CD4-positive, alpha-beta T cell treated with Interleukin-6 at 100 ng/mL for 8 hours (primary cell): ENCODE data around the gene LRRC61.

Experiments used
- DNase-seq: peaks from one replicate; pipeline ENCODE4 v3.0.0-alpha.2; 2020; ENCODE audit warnings: mixed read lengths, low spot score

Gene LRRC61

GRCh38 chr7:150357270-150357669, 34.1 kb downstream of the LRRC61 start:
- DNase-seq: peak; percentile 76

DNA sequence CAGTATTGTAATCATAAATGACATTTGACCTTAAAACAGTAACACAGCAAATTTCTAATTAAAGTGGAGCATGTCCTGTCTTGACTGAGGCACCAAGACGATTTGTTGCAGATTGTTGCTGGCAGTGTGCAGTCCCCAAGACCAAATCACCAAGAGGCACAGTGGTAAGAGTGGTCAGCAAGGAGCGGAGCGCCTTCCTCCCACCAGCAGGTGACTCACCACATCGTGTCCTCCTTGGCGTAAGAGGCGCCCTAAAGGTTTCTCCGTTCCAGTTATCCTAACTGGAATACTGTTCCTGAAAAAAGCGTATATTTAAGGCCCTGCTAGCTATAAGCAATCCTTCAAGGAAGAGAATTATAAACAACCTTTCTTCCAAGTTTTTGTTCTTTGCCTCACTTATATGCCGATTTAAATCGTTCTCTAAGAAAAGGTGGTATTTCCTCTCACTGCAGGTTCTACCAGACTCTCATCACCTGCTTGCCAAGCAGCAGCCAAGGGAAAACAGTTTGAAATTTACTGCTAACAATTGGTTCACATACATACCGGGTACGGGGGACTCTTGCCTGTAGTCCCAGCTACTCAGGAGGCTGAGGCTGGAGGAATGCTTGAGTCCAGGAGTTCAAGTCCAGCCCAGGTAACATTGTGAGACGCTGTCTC, 34.7 kb downstream of the LRRC61 start:
- DNase-seq: no peak

DNA sequence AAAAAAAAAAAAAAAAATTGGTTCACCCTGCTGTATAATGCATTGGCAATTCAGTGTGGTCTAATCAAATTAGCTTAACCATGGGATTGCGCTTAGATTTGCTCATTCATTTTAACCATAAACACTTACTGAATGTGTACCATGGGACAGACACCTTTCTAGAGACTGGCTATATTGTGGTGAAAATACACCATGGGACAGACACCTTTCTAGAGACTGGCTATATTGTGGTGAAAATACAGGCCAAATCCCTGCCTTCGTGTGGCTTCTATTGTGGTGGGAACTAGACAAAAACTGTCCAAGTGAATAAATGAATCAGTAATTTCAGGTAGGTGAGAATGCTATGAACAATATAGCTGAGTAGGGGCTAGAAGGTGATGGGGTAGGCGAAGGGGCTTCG, 35.3 kb downstream of the LRRC61 start:
- no peak for DNase-seq

- DNase-seq: no peak
Measured at GRCh38 chr7:150358988-150359621, 36.0 kb downstream of the LRRC61 start.

DNA sequence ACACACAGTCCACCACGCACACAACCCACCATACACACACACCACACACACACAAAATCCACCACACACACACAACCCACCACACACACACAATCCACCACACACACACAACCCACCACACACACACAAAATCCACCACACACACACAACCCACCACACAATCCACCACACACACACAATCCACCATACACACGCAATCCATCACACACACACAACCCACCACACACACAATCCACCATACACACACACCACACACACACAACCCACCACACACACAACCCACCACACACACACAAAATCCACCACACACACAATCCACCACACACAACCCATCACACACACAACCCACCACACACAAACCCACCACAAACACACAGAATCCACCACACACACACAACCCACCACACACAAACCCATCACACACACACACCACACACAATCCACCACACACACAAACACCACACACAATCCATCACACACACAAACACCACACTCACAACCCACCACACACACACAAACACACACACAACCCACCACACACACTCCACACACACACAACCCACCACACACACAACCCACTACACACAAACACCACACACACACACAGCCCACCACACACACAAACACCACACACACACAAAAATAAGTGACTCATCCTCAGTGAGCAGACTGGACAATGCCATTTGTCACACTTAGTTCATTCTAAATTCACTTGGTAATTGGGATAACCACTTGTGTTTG, 36.6 kb downstream of the LRRC61 start:
- DNase-seq: no peak

- DNase-seq: no peak
Measured at GRCh38 chr7:150360363-150361058, 37.4 kb downstream of the LRRC61 start.

DNA sequence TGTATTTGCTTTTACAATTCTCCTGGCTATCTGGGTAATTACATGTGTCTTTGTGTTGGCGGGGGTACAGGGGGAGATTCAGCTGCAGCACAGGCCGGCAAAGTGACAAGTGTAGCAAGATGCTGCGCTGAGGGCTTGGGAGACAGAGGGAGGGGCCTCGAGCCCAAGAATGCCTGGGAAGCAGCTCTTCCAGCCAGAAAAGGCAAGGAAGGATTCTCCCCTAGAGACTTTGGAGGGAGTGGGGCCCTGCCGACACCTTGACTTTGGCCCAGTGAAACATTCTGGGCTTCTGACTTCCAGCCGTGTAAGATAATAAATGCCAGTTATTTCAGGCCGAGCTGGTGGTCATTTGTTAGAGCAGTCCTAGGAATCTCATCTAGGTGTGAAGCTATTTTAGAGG, 38.2 kb downstream of the LRRC61 start:
- DNase-seq: no peak

GRCh38 chr7:150361807-150362621, 38.9 kb downstream of the LRRC61 start:
- DNase-seq: no peak

- DNase-seq: no peak
Measured at GRCh38 chr7:150363370-150363769, 40.2 kb downstream of the LRRC61 start.

GRCh38 chr7:150363872-150364271, 40.7 kb downstream of the LRRC61 start:
- no peak for DNase-seq

DNA sequence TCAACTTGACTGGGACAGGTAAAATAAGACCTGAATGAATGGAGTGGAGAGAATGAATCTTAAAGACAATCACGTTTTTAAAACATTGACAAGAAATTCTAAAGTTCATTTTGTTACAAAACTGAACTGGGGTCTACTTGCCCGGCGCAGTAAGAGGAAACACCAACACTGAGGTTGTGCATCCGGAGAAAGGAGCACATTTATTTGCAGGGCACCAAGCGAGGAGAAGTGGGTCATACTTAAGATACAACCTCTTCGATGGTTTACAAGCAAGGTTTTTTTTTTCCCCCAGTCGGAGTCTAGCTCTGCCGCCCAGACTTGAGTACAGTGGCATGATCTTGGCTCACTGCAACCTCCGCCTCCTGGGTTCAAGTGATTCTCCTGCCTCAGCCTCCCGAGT, 42.0 kb downstream of the LRRC61 start:
- no peak for DNase-seq

GRCh38 chr7:150365673-150366398, 42.7 kb downstream of the LRRC61 start:
- no peak for DNase-seq

GRCh38 chr7:150367677-150368095, 44.5 kb downstream of the LRRC61 start:
- DNase-seq: no peak

- peak; percentile 75 for DNase-seq
Measured at GRCh38 chr7:150368096-150368883, 45.1 kb downstream of the LRRC61 start, which contains the start of gene REPIN1. Gene REPIN1, plus strand, starts transcription at chr7:150368822. Its CDS starts 890 bp downstream, at chr7:150369712.

GRCh38 chr7:150368884-150369747, 46.0 kb downstream of the LRRC61 start:
- DNase-seq: peak; percentile 56

DNA sequence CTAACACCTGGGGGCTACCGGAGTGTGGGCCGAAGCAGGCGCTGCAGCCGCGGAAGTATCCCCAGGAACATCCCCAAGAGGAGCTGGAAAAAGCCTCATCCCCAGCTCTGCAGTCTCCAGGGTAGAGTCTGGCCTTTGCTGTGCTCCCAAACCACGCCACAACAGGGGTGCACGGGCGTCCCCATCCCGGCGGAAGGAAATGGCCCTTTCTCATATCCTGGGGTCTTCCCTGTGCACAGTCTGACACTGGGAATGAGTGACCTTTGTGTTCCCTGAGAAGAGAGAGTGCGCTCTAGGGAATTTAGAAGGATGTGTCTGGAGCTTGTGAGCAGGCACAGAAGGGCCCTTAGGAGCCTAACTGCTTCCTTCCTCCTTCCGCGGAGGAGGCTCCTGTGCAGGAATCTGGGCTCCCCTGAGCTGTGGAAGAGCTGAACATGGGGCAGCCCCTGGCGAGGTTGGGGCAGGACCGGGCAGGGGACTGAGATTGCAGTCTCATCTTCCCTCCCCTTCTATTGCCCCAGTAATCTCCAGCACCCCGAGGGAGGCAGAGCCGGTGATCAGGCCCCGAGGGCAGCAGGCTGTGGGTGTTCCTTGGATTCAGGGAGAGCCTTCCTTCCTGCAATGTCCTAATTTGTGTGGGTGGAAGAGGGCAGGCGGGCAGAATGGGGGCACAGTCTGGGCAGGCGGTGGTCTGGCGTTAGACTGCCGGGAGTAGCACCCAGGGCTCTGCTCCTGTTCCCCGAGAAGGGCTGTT, 46.8 kb downstream of the LRRC61 start:
- DNase-seq: no peak

GRCh38 chr7:150370612-150371071, 47.5 kb downstream of the LRRC61 start:
- no peak for DNase-seq
